OCI-LY1 (cell line): ENCODE data around the gene AMOTL1.

Source experiments
- CTCF ChIP-seq: fragments of 200-600 bp; sonication (generic), shearing (Covaris generic); IDR thresholded peaks from 2 replicates; pipeline ENCODE4 v1.5.1; 2017; ENCODE audit warnings: mild to moderate bottlenecking, antibody characterized with exemption, low read length, moderate library complexity, mixed read lengths
- EZH2 ChIP-seq: fragments of 200-600 bp; sonication (generic), shearing (Covaris generic); IDR thresholded peaks from 2 replicates; pipeline ENCODE4 v1.8.0; 2017; ENCODE audit warnings: borderline replicate concordance, mixed run types, mild to moderate bottlenecking, antibody characterized with exemption, low read length, moderate library complexity, mixed read lengths

- TF ChIP-seq CTCF (no peak), EZH2 (no peak)
Measured at GRCh38 chr11:94768602-94769541, 716 bp downstream of the AMOTL1 start.
